Ascending aorta (tissue), 2 donors: ENCODE measurements around the gene BABAM2. TPM values are rescaled to one million over a fixed set of nuclear protein-coding genes. Genes with fewer than 3 reads are reported as not detected.

ENCODE experiments used
- DNase-seq, 2 donors: peaks; one replicate each; pipeline ENCODE4 v3.0.0-alpha.2; 2019; ENCODE audit warnings: low spot score in 2 of 2
- H3K27ac ChIP-seq, 2 donors: fragments of 200-600 bp; sonication (generic); one replicate each; pipeline ENCODE4 v1.5.1; 2016 to 2017; ENCODE audit warnings: mild to moderate bottlenecking in 1 of 2
- H3K27me3 ChIP-seq: fragments of 200-600 bp; sonication (generic); one replicate; pipeline ENCODE4 v1.5.1; 2017
- H3K36me3 ChIP-seq, 2 donors: fragments of 200-600 bp; sonication (generic); one replicate each; pipeline ENCODE4 v1.5.1; 2016
- H3K4me1 ChIP-seq, 2 donors: fragments of 200-600 bp; sonication (generic); one replicate each; pipeline ENCODE4 v1.5.1; 2016 to 2017; ENCODE audit warnings: mild to moderate bottlenecking in 1 of 2
- H3K4me3 ChIP-seq, 2 donors: fragments of 200-600 bp; sonication (generic); one replicate each; pipeline ENCODE4 v1.5.1; 2016 to 2017; ENCODE audit warnings: mild to moderate bottlenecking in 1 of 2
- H3K9me3 ChIP-seq, 2 donors: fragments of 200-600 bp; sonication (generic); one replicate each; pipeline ENCODE4 v1.5.1; 2016
- intact Hi-C: fragments of 100-400 bp; cut with DNase I; formaldehyde crosslinking; loops from one replicate; pipeline ENCODE4 v1.15.1; 2023
- total RNA-seq: library from RNA; depleted of rRNA; stranded (reverse); fragments of >200 nt; gene quantifications from one replicate; pipeline ENCODE4 v1.1.0, GENCODE V29; 2016
- TF ChIP-seq, protein P1 (sequence below), 3 experiments: fragments of 200-600 bp in 2 of 3; fragments of 450-650 bp in 1 of 3; sonication (generic) in 2 of 3; IDR thresholded peaks; one replicate each; pipeline ENCODE4 v1.5.1; 2016 to 2019; ENCODE audit warnings: antibody characterized with exemption in 3 of 3, mild to moderate bottlenecking in 1 of 3, moderate library complexity in 1 of 3

Gene BABAM2
- total RNA-seq, 1 donor from 2014 or later, result 19.6 TPM

DNA sequence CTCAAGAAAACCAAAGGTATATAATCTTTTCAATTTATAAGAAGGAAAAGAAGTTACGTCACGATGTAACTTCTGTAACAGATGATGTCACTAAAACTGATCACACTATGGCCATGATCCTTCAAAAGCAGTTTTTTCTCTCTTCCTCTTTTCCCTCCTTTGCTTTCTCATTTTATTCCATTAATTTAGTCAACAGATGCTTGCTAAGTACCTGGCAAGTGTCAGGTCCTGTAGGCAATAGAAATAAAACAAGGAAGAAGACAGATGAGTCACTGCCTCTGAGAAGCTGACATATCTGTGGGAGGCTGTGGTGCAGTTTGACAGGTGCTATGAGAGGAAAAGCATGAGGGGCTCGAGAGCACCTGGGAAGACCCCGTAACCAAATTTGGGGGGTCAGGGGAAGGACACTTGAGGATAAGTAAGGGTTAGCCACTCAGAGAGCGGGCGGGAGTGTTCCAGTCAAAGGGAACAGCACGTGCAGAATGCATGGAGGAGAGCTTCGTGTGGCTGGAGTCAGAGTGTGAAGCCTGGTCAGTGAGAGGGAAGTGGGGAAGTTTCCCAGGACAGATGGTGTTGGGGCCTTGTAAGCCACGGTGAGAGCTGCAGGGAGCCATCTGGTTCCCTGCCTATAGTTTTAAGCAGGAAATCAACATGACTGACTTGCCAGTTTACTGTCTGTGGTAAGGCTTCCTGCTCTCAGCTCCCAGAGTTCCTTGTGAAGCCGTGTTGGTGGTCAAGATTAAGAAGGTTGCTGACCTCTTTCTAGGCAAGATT lies 303.3 kb downstream of the BABAM2 start:
- no peak overlapping the region for H3K4me3 ChIP-seq
- H3K4me1 ChIP-seq, result no peaks in the 10 kb centered on the region
- DNase-seq, result no peak
- no peaks in the 10 kb centered on the region for H3K9me3 ChIP-seq
- H3K27ac ChIP-seq, result no peak overlapping the region
- TF ChIP-seq, protein P1, sequence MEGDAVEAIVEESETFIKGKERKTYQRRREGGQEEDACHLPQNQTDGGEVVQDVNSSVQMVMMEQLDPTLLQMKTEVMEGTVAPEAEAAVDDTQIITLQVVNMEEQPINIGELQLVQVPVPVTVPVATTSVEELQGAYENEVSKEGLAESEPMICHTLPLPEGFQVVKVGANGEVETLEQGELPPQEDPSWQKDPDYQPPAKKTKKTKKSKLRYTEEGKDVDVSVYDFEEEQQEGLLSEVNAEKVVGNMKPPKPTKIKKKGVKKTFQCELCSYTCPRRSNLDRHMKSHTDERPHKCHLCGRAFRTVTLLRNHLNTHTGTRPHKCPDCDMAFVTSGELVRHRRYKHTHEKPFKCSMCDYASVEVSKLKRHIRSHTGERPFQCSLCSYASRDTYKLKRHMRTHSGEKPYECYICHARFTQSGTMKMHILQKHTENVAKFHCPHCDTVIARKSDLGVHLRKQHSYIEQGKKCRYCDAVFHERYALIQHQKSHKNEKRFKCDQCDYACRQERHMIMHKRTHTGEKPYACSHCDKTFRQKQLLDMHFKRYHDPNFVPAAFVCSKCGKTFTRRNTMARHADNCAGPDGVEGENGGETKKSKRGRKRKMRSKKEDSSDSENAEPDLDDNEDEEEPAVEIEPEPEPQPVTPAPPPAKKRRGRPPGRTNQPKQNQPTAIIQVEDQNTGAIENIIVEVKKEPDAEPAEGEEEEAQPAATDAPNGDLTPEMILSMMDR (IDR thresholded peaks at IDR 0.05), result no peak
- no peaks in the 10 kb centered on the region for H3K36me3 ChIP-seq
- no peaks in the 10 kb centered on the region for H3K27me3 ChIP-seq
- intact Hi-C loops, result no loop called here

DNA sequence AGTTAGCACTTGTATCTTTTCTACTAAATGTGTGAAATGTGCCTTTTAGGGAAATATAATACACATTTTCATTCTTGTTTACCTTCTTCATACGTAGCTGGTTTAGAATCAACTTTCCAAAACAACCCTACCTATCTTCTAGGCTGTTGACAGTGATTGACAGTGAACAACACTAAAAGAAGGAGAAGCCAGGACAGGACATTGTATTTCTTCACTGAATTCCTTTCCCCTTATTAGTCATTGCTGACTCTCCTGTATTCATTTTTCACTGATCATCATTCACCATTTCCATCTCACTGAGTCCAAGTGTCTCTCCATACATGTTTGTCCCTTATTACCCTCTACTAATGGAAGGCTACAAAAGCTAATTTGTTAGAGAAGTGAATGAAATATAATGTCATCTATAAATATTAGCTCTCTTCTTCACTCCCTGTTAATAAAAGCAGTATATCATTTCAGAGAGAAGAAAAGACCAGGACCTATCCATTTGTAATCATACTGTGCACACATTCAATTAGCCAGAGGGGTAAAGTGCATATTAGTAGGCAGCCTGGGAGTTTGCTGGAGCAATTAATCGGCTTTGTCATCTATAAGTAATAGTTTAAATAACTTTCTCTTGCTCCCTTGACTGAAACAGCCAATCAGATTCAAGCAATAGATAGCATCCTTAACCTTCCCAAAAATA lies 309.6 kb downstream of the BABAM2 start:
- Histone ChIP-seq H3K36me3 (no peaks in the 10 kb centered on the region), H3K27me3 (no peaks in the 10 kb centered on the region), H3K4me1 (no peaks in the 10 kb centered on the region), H3K27ac (no peak overlapping the region), H3K9me3 (no peaks in the 10 kb centered on the region), H3K4me3 (no peak overlapping the region)
- intact Hi-C loops, result no loop called here
- TF ChIP-seq, protein P1 (IDR thresholded peaks at IDR 0.05), result no peak
- DNase-seq, result no peak

DNA sequence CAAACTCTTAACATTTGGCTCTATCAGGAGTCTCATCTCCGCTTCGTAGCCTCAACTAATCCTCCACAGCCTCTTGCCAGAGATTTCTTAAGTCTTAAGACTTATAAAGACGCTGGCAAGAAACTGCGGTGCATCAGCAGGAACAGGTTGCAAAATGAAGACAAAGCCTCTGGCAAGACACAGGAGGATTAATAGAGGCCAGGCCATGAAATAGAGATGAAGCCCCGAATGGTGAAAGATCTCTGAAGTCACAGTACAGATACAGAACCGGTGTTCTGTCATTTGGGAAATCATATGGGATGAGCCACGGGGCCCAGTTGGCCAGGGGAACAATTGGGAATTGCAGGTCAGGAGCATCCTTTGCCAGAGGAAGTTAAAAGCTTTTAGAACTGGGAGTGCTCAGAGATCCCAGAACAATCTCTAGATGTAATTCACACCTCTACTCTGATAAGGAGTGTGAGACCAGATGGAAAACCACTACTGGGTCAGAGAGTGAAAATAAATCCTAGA lies 311.2 kb downstream of the BABAM2 start:
- Histone ChIP-seq H3K4me3 (no peak overlapping the region), H3K27me3 (no peaks in the 10 kb centered on the region), H3K27ac (no peak overlapping the region), H3K36me3 (no peaks in the 10 kb centered on the region), H3K9me3 (no peaks in the 10 kb centered on the region), H3K4me1 (no peaks in the 10 kb centered on the region)
- DNase-seq, result no peak
- intact Hi-C loops, result no loop called here
- TF ChIP-seq, protein P1 (IDR thresholded peaks at IDR 0.05), result no peak

DNA sequence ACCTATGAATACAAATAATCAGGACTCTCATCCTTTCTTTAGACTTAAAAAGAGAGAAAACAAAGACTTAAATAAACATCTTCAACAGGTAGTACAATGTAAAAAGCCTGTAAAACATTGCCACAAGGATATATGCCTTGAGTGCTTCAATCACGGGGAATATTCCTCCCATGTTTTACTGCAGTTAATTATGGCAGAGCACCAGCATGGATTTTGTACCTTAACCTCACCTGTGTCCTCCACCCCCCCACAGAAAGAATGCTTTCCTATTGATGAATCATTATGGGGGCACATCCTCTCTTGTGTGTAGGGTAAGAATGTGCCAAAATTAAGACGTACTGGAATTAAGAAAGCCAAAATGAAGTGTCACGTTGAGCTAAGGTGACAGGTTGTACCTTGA lies 312.2 kb downstream of the BABAM2 start:
- intact Hi-C loops, result no loop called here
- H3K27ac ChIP-seq, result no peak overlapping the region
- no peaks in the 10 kb centered on the region for H3K9me3 ChIP-seq
- no peaks in the 10 kb centered on the region for H3K4me1 ChIP-seq
- H3K27me3 ChIP-seq, result no peaks in the 10 kb centered on the region
- no peaks in the 10 kb centered on the region for H3K36me3 ChIP-seq
- no peak overlapping the region for H3K4me3 ChIP-seq
- TF ChIP-seq, protein P1 (IDR thresholded peaks at IDR 0.05), result no peak
- DNase-seq, result no peak

DNA sequence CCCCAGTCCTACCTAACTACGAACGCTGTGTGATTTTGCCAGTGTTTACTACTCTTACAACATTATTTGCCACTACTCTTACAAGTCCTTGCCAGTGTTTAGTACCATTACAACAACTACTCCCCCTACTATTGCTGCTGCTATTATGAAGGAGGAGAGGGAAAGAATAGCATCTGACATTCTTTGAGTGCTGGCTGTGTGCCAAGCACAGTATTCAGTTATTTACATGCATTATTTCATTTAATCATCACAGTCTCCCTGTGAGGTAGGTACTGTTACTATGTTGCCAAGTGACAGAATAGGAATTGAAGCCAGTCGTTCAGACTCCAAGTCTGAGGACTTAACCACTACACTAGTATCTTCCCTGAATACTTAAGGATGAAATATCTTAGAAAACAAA lies 316.2 kb downstream of the BABAM2 start:
- Histone ChIP-seq H3K36me3 (no peaks in the 10 kb centered on the region), H3K27me3 (no peaks in the 10 kb centered on the region), H3K4me1 (no peaks in the 10 kb centered on the region), H3K4me3 (no peak overlapping the region), H3K27ac (no peak overlapping the region), H3K9me3 (no peaks in the 10 kb centered on the region)
- TF ChIP-seq, protein P1 (IDR thresholded peaks at IDR 0.05), result no peak
- no peak for DNase-seq
- intact Hi-C loops, result no loop called here
